Keratinocyte (primary cell): ENCODE measurements around the gene TIAL1. TPM values are rescaled to one million over a fixed set of nuclear protein-coding genes. Genes with fewer than 3 reads are reported as not detected.

Experiments used
- DNase-seq: peaks from one replicate; pipeline ENCODE4 v3.0.0-alpha.2; 2011; ENCODE audit warnings: low read depth, missing footprints, low spot score
- FAIRE-seq: peaks from 2 replicates; lab custom pipeline; 2011; peaks lifted over from hg19 to GRCh38; lab: Jason Lieb, UNC
- H2AFZ ChIP-seq: 2 replicates; pipeline ENCODE4 v1.6.0; 2012; ENCODE audit warnings: low read length, control low read depth, inconsistent platforms; ENCODE audit not compliant: control insufficient read depth
- H3K27ac ChIP-seq: 2 replicates; pipeline ENCODE4 v1.5.1; 2011; ENCODE audit warnings: low read length; ENCODE audit not compliant: control insufficient read depth, insufficient read depth
- H3K27me3 ChIP-seq: 3 replicates; pipeline ENCODE4 v1.6.0; 2011; ENCODE audit warnings: low read length; ENCODE audit not compliant: control insufficient read depth, insufficient read depth; ENCODE audit errors: extremely low read depth
- H3K36me3 ChIP-seq, 2 experiments: 2 replicates in 1 of 2; 3 replicates in 1 of 2; pipeline ENCODE4 v1.5.1; 2011; ENCODE audit warnings: low read length in 2 of 2, mild to moderate bottlenecking in 1 of 2; ENCODE audit not compliant: control insufficient read depth in 2 of 2, insufficient read depth in 2 of 2; ENCODE audit errors: extremely low read depth in 1 of 2
- H3K4me1 ChIP-seq: 3 replicates; pipeline ENCODE4 v1.5.1; 2011; ENCODE audit warnings: low read length; ENCODE audit not compliant: control insufficient read depth, insufficient read depth; ENCODE audit errors: extremely low read depth
- H3K4me2 ChIP-seq: 3 replicates; pipeline ENCODE4 v1.6.0; 2011; ENCODE audit warnings: low read depth, low read length; ENCODE audit not compliant: control insufficient read depth, insufficient read depth; ENCODE audit errors: extremely low read depth
- H3K4me3 ChIP-seq, 3 experiments: fragments of 200-600 bp in 1 of 3; sonication (generic) in 1 of 3; 2 replicates in 2 of 3; 3 replicates in 1 of 3; pipeline ENCODE4 v1.5.1; 2011 to 2016; ENCODE audit warnings: low read length in 3 of 3, mild to moderate bottlenecking in 3 of 3, control low read depth in 2 of 3, inconsistent platforms in 1 of 3, low read depth in 1 of 3, mixed read lengths in 1 of 3, mixed run types in 1 of 3, moderate library complexity in 1 of 3; ENCODE audit not compliant: control insufficient read depth in 2 of 3, insufficient read depth in 2 of 3; ENCODE audit errors: extremely low read depth in 1 of 3
- H3K79me2 ChIP-seq: 2 replicates; pipeline ENCODE4 v1.6.0; 2012; ENCODE audit warnings: low read length; ENCODE audit not compliant: control insufficient read depth, insufficient read depth
- H3K9ac ChIP-seq: 3 replicates; pipeline ENCODE4 v1.6.0; 2011; ENCODE audit warnings: low read length; ENCODE audit not compliant: control insufficient read depth, insufficient read depth; ENCODE audit errors: extremely low read depth
- H3K9me1 ChIP-seq: 3 replicates; pipeline ENCODE4 v1.6.0; 2011; ENCODE audit warnings: low read length; ENCODE audit not compliant: control insufficient read depth, insufficient read depth; ENCODE audit errors: extremely low read depth
- H3K9me3 ChIP-seq: 2 replicates; pipeline ENCODE4 v1.5.1; 2012; ENCODE audit warnings: low read depth, low read length; ENCODE audit not compliant: control insufficient read depth
- H4K20me1 ChIP-seq: 3 replicates; pipeline ENCODE4 v1.6.0; 2011; ENCODE audit warnings: low read length; ENCODE audit not compliant: control insufficient read depth, insufficient read depth; ENCODE audit errors: extremely low read depth
- EZH2 ChIP-seq: IDR thresholded peaks from one replicate; pipeline ENCODE4 v1.6.1; 2012; ENCODE audit warnings: inconsistent platforms, mild to moderate bottlenecking, low read length, moderate library complexity
- dilution Hi-C: fragments of 300-500 bp; cut with MboI; formaldehyde crosslinking; loops from one replicate; pipeline ENCODE4 v1.7.0; 2020; ENCODE audit warnings: low sequenced_read_pairs; ENCODE audit not compliant: extremely low pct_ligation_motif_present
- polyA plus RNA-seq, 5 experiments: library from polyadenylated mRNA; depleted of rRNA in 3 of 5; stranded (reverse) in 3 of 5; stranded (forward) in 1 of 5; unstranded in 1 of 5; fragments of >200 nt; gene quantifications; 1 replicate in 1 of 5; 2 replicates in 3 of 5; 3 replicates in 1 of 5; pipeline versions ENCODE4 v1.2.1 to v1.2.3, GENCODE V29; 2011 to 2012; ENCODE audit warnings: missing spikeins in 2 of 5, low read depth in 1 of 5, low replicate concordance in 1 of 5
- TF ChIP-seq, protein P1 (sequence below), 3 experiments: IDR thresholded peaks in 1 of 3; conservative IDR thresholded peaks in 1 of 3; optimal IDR thresholded peaks in 1 of 3; 2 replicates in 2 of 3; 3 replicates in 1 of 3; pipeline versions ENCODE3 to v1.5.1; 2011; ENCODE audit warnings: low read length in 3 of 3, mild to moderate bottlenecking in 3 of 3, moderate library complexity in 2 of 3, control low read depth in 1 of 3, inconsistent platforms in 1 of 3; ENCODE audit not compliant: insufficient read depth in 2 of 3; ENCODE audit errors: extremely low read depth in 1 of 3

TIAL1 gene
- polyA plus RNA-seq, 1 donor (not counting 4 experiments of a cell fraction or from before 2014, with no cell fraction given) = 117 TPM

- TF ChIP-seq, protein P1, sequence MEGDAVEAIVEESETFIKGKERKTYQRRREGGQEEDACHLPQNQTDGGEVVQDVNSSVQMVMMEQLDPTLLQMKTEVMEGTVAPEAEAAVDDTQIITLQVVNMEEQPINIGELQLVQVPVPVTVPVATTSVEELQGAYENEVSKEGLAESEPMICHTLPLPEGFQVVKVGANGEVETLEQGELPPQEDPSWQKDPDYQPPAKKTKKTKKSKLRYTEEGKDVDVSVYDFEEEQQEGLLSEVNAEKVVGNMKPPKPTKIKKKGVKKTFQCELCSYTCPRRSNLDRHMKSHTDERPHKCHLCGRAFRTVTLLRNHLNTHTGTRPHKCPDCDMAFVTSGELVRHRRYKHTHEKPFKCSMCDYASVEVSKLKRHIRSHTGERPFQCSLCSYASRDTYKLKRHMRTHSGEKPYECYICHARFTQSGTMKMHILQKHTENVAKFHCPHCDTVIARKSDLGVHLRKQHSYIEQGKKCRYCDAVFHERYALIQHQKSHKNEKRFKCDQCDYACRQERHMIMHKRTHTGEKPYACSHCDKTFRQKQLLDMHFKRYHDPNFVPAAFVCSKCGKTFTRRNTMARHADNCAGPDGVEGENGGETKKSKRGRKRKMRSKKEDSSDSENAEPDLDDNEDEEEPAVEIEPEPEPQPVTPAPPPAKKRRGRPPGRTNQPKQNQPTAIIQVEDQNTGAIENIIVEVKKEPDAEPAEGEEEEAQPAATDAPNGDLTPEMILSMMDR (optimal IDR thresholded peaks at IDR 0.05 in 1 of 3, IDR thresholded peaks at IDR 0.05 in 1 of 3, conservative IDR thresholded peaks at IDR 0.05 in 1 of 3; ENCODE audit: extremely low read depth in 1 of 3, insufficient read depth in 2 of 3, low read length in 3 of 3) = no peak
- no peak for TF ChIP-seq EZH2
- Histone ChIP-seq H3K4me1 (no peaks in the 10 kb centered on the region), H4K20me1 (no peaks in the 10 kb centered on the region), H3K9ac (no peak overlapping the region), H3K4me2 (no peak overlapping the region), H2AFZ (no peak overlapping the region), H3K9me3 (no peaks in the 10 kb centered on the region), H3K4me3 (no peak overlapping the region), H3K79me2 (no peaks in the 10 kb centered on the region), H3K27ac (no peak overlapping the region), H3K36me3 (no peaks in the 10 kb centered on the region), H3K9me1 (no peaks in the 10 kb centered on the region), H3K27me3 (no peaks in the 10 kb centered on the region)
- DNase-seq = no peak
- FAIRE-seq = no peak
- dilution Hi-C loops = no loop called here
Observed at GRCh38 chr10:119611433-119611832, 14.7 kb upstream of the TIAL1 start.

GRCh38 chr10:119609516-119609915 lies 12.8 kb upstream of the TIAL1 start:
- dilution Hi-C loops = no loop called here
- DNase-seq (no peak), FAIRE-seq (no peak)
- Histone ChIP-seq H3K9me3 (no peaks in the 10 kb centered on the region), H3K79me2 (no peaks in the 10 kb centered on the region), H3K4me2 (no peak overlapping the region), H3K27ac (no peak overlapping the region), H3K4me3 (no peak overlapping the region), H3K27me3 (no peaks in the 10 kb centered on the region), H4K20me1 (no peaks in the 10 kb centered on the region), H3K9me1 (no peaks in the 10 kb centered on the region), H3K36me3 (no peaks in the 10 kb centered on the region), H3K9ac (no peak overlapping the region), H3K4me1 (no peaks in the 10 kb centered on the region), H2AFZ (no peak overlapping the region)
- TF ChIP-seq EZH2 = no peak
- TF ChIP-seq, protein P1 (optimal IDR thresholded peaks at IDR 0.05 in 1 of 3, IDR thresholded peaks at IDR 0.05 in 1 of 3, conservative IDR thresholded peaks at IDR 0.05 in 1 of 3; ENCODE audit: extremely low read depth in 1 of 3, insufficient read depth in 2 of 3, low read length in 3 of 3) = no peak
